Measurements from ENCODE around the gene TTYH3. TPM values are rescaled to one million over a fixed set of nuclear protein-coding genes. Genes with fewer than 3 reads are reported as not detected.

Gene TTYH3
- total RNA-seq, 1 experiment from 2014 or later: 42.7 TPM

GRCh38 chr7:2655870-2656614 lies 24.3 kb downstream of the TTYH3 start:
- no peak for DNase-seq (ENCODE audit: low read depth)
- in situ Hi-C loops (cut with HindIII; ENCODE audit: low pct_unique_long_range_greater_than_20kb, low sequenced_read_pairs): no loop called here

- in situ Hi-C loops (cut with HindIII; ENCODE audit: low pct_unique_long_range_greater_than_20kb, low sequenced_read_pairs): no loop called here
- DNase-seq (ENCODE audit: low read depth): no peak
Measured at GRCh38 chr7:2657208-2657607, 25.4 kb downstream of the TTYH3 start.

GRCh38 chr7:2657920-2658671 lies 26.3 kb downstream of the TTYH3 start:
- in situ Hi-C loops (cut with HindIII; ENCODE audit: low pct_unique_long_range_greater_than_20kb, low sequenced_read_pairs): no loop called here
- DNase-seq (ENCODE audit: low read depth): no peak

GRCh38 chr7:2658941-2659340 lies 27.2 kb downstream of the TTYH3 start:
- in situ Hi-C loops (cut with HindIII; ENCODE audit: low pct_unique_long_range_greater_than_20kb, low sequenced_read_pairs): no loop called here
- no peak for DNase-seq (ENCODE audit: low read depth)

DNA sequence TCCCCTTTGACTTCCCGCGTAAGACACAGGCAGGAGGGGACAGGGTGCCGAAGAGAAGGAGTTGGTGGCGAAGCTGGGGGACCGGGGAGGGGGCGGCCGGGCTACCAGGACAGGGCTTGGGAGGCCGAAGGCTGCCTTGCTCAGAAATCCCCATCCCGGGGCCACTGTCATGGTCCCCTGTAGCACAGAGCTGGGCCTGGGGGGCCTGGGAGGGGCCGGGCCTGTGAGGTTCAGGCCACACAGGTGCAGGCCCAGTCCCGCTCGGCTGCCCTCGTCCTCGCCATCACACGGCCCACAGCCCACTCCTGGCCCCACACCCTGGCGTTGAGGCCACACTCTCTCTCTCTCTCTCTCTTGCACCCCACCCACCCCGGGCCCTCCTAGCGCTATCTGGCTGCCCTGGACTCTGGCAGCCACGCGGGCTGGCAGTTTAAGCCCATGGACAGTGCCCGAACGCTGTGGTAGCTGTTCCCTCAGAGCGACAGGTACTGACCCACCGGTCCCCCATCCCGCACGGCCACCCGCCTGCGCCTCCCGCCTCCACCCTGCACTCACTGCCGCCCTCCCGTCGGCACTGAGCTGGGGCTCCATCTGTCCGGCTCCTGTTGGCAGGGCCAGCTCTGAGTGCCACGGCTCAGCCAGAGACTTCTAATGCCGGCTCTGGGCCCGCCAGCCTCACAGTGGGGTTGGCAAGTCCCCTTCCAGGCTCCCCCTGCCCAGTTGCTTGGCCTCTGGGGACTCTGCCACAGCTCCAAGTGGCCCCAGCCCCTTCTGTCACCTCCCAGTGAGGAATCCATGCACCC lies 28.0 kb downstream of the TTYH3 start:
- DNase-seq (ENCODE audit: low read depth): no peak
- in situ Hi-C loops (cut with HindIII; ENCODE audit: low pct_unique_long_range_greater_than_20kb, low sequenced_read_pairs): no loop called here

- in situ Hi-C loops (cut with HindIII; ENCODE audit: low pct_unique_long_range_greater_than_20kb, low sequenced_read_pairs): no loop called here
- no peak for DNase-seq (ENCODE audit: low read depth)
Measured at GRCh38 chr7:2660359-2661095, 28.7 kb downstream of the TTYH3 start.

GRCh38 chr7:2661096-2661449 lies 29.3 kb downstream of the TTYH3 start:
- DNase-seq (ENCODE audit: low read depth): no peak

GRCh38 chr7:2661602-2662272 lies 30.0 kb downstream of the TTYH3 start:
- no peak for DNase-seq (ENCODE audit: low read depth)

More at GRCh38 chr7:2661096-2661449, 29.3 kb downstream of the TTYH3 start:
- in situ Hi-C loops (cut with HindIII; ENCODE audit: low pct_unique_long_range_greater_than_20kb, low sequenced_read_pairs): no loop called here

DNA sequence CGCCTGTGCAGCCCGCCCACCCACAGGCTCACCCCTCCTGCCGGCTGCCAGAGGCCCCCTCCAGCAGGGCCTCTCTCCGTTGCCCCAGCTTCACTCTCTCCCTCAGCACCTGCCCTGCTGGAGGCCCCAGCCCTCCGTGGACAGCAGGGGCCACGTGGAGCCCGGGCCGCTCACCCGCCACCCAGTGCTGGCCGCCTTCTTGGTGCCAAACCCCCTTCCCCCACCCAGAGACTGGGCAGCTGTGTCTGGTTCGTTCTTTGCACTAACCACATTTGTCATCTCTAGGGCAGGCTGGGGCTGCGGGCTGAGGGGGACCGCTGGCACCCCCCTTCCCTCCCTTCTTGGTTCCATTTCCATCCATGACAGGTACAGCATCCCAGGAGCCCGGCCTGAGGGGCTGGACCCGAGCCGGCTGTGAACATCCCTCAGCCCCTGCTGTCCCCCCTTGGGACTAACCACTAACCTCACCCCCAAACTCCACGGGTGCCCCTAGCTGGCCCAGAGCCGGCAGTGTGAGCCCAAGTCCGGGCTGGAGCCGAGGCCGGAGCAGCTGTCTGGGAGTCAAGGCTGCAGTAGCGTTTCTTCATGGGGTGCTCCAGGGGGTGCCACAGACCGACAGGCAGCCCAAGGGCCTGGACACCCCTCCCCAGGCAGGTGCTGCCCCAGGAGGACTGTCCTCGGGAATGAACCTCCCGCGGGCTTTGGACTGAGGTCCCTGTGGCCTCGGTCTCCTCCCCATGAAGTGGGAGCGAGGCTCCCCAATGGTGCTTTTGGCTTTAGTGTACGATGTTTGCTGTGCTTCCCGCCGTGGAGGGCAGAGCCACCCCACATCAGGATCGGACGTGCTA lies 30.7 kb downstream of the TTYH3 start:
- in situ Hi-C loops (cut with HindIII; ENCODE audit: low pct_unique_long_range_greater_than_20kb, low sequenced_read_pairs): no loop called here

More at GRCh38 chr7:2661602-2662272, 30.0 kb downstream of the TTYH3 start:
- in situ Hi-C loops (cut with HindIII; ENCODE audit: low pct_unique_long_range_greater_than_20kb, low sequenced_read_pairs): no loop called here

GRCh38 chr7:2663121-2663886 lies 31.5 kb downstream of the TTYH3 start:
- DNase-seq (ENCODE audit: low read depth): no peak
- in situ Hi-C loops (cut with HindIII; ENCODE audit: low pct_unique_long_range_greater_than_20kb, low sequenced_read_pairs): no loop called here

More for the DNA sequence above, 30.7 kb downstream of the TTYH3 start:
- no peak for DNase-seq (ENCODE audit: low read depth)

DNA sequence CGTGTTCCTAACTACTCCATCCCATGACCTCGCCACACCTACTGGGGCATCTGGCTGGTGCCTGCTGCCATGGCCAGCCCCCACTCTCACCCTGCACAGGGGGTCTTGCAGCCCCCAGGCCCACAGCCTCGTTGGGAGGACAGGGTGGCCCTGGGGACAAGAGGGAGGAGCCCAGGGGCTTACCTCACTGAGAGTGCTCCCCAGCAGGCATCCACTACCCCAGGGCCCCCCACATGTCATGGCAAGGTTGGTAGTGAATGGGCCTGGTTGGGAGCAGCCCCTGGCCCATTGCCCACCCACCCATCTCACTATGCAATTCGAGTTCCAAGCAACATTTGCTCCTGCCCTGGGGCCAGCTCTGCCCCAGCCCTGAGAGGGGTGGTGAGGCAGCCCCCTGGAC lies 32.2 kb downstream of the TTYH3 start:
- in situ Hi-C loops (cut with HindIII; ENCODE audit: low pct_unique_long_range_greater_than_20kb, low sequenced_read_pairs): no loop called here
- no peak for DNase-seq (ENCODE audit: low read depth)

- DNase-seq (ENCODE audit: low read depth): no peak
- in situ Hi-C loops (cut with HindIII; ENCODE audit: low pct_unique_long_range_greater_than_20kb, low sequenced_read_pairs): no loop called here
Measured at GRCh38 chr7:2665359-2665791, 33.6 kb downstream of the TTYH3 start.

- no peak for DNase-seq (ENCODE audit: low read depth)
Measured at GRCh38 chr7:2666155-2666554, 34.4 kb downstream of the TTYH3 start.

DNA sequence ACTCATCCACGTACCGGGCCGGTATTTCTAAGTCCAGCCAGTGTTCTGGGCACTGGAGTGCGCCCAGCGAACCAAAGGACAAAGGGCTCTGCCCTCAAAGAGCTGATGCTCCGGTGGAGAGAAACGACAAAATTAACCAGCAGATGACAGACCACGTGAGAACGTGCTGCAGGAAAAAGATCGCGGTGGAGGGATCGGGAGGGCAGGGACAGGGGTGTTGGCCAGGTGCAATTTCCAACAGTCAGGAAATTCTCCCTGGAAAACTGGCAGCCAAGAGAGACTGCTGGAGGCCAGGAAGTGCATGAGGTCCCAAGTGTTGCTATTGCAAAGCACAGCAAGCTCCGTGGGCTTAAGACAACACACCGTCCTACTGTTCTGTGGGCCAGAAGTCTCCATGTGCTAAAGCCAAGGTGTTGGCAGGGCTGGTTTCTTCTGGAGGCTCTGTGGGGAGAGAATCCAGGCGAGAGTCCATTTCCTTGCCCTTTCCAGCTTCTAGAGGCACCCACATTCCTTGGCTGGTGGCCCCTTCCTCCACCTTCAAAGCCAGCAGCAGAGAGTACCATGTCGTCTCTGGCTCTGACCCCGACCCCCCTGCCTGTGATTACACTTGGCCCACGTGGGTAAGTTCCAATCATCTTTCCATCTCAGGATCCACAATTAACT lies 34.9 kb downstream of the TTYH3 start:
- DNase-seq (ENCODE audit: low read depth): no peak
- in situ Hi-C loops (cut with HindIII; ENCODE audit: low pct_unique_long_range_greater_than_20kb, low sequenced_read_pairs): no loop called here

More at GRCh38 chr7:2666155-2666554, 34.4 kb downstream of the TTYH3 start:
- in situ Hi-C loops (cut with HindIII; ENCODE audit: low pct_unique_long_range_greater_than_20kb, low sequenced_read_pairs): no loop called here

- in situ Hi-C loops (cut with HindIII; ENCODE audit: low pct_unique_long_range_greater_than_20kb, low sequenced_read_pairs): no loop called here
- DNase-seq (ENCODE audit: low read depth): no peak
Measured at GRCh38 chr7:2667843-2668242, 36.1 kb downstream of the TTYH3 start.

DNA sequence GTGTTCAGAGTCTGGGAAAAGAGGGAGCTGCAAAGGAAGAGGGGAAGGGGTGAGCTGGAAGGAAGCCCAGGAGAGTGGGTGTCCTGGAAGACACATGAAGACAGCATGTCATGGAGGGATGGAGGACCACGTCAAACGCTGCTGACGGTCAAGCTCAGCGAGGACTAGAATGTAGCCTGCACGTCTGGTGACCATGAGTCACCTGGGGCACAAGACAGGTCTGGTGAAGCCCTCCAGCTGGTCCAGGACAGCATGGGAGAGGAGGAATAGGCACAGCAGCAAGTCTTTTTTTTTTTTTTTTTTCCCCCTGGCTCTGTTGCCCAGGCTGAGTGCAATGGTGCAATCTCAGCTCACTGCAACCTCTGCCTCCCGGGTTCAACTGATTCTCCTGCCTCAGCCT lies 36.6 kb downstream of the TTYH3 start:
- DNase-seq (ENCODE audit: low read depth): peak; percentile 68
- in situ Hi-C loops (cut with HindIII; ENCODE audit: low pct_unique_long_range_greater_than_20kb, low sequenced_read_pairs): no loop called here

Measured in Caki2 (cell line).